WTC11 (cell line): ENCODE measurements around the gene SNX5.

Experiments used
- TF ChIP-seq, protein P1 (sequence below): sonication (generic); formaldehyde crosslinking; IDR thresholded peaks from 2 replicates; pipeline ENCODE4 v1.8.0; 2023; ENCODE audit warnings: missing genetic modification reagents
- TF ChIP-seq, protein P2 (sequence below): sonication (generic); formaldehyde crosslinking; IDR thresholded peaks from 2 replicates; pipeline ENCODE4 v1.8.1; 2023; ENCODE audit warnings: mild to moderate bottlenecking, moderate library complexity, missing genetic modification reagents

DNA sequence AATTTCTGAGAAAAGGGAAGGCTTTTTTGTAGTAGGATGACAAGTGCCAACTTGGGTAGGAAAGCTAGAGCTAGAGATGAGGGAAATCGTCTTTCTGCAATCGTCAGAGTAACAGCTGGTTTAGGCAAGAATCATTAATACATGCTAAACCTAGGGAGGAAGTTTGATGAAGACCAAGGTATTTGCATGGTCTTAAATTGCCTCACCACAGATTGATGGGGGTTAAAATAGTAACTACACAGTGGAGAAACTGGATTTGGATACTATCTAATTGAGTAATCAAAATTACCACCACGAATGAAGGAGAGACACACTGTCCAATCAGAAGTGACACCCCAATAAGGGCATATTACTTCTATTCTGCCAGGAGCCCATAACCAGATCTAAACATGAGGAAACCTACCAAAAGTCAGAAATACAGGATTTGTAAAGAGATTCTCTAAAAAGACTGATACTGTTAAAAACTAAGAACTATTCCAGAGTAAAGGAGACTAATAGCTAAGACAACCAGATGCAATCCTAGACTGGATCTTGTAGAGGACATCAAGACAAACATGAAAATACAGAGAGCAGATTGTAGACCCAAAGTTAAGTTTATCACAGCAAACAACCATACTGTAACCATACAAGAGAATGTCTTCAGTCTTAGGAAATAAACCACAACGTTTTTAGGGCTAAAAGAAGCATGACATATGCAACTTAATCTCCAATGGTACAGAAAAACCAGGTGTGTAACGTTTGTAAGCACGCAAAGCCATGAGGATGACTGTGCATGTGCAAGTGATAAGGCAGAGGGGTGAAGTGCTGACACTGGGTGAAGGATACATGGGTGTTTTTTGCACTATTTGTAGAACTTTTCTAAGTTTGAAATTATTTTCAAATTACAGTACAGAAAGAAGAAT is 21.8 kb downstream of the SNX5 start:
- TF ChIP-seq, protein P1, sequence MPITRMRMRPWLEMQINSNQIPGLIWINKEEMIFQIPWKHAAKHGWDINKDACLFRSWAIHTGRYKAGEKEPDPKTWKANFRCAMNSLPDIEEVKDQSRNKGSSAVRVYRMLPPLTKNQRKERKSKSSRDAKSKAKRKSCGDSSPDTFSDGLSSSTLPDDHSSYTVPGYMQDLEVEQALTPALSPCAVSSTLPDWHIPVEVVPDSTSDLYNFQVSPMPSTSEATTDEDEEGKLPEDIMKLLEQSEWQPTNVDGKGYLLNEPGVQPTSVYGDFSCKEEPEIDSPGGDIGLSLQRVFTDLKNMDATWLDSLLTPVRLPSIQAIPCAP (CRISPR knock-in tag), result no peak
- TF ChIP-seq, protein P2, sequence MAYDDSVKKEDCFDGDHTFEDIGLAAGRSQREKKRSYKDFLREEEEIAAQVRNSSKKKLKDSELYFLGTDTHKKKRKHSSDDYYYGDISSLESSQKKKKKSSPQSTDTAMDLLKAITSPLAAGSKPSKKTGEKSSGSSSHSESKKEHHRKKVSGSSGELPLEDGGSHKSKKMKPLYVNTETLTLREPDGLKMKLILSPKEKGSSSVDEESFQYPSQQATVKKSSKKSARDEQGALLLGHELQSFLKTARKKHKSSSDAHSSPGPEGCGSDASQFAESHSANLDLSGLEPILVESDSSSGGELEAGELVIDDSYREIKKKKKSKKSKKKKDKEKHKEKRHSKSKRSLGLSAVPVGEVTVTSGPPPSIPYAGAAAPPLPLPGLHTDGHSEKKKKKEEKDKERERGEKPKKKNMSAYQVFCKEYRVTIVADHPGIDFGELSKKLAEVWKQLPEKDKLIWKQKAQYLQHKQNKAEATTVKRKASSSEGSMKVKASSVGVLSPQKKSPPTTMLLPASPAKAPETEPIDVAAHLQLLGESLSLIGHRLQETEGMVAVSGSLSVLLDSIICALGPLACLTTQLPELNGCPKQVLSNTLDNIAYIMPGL (CRISPR knock-in tag), result no peak
